Suppressor macrophage treated with lipopolysaccharide for 1 hour (primary cell): ENCODE data around the gene ZNF804B.

Experiments used
- DNase-seq, 3 donors: peaks; one replicate each; pipeline ENCODE4 v3.0.0-alpha.2; 2020 to 2022

Gene ZNF804B

DNA sequence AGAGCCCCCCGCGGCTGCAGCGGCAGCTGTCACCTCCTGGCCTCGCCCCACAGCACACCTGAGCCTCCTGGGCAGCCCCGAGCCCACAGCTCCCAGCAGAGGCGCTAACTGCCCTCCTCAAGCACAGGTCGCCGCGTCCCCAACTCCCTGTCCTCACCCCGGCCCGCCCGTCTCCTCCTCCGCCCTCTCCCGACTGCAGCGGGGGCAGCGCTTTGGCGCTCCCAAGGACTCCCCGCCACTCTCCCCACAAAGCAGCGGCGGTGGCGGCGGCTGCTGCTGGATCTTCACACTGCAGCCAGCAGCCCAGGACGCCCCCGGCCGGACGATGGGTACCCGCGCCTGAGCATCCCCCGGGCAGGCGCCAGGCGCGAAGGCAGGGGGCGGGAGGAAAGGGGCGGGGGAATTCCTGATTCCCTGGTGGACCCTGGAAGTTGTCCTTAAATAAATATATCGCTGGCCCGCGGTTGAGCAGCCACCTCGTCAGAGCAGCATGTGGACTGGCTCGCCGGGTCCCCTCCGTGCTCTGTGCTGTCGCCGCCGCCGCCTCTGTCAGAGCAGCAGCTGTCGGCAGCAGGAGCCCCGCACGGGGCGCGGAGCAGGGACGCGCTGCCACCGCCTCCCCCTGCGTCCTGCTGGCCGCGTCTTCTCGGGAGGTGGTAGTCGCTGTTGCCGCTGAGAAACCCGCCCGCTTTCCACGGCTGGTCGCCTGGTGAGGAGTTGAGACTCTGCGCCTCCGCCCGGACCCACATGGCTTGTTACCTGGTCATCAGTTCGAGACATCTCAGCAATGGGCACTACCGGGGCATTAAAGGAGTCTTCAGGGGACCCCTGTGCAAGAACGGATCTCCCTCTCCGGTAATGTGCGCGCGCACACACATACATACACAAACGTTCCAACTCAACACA is at the start of gene ZNF804B:
Gene ZNF804B (plus strand): TSS at position 471 of the 906 bp plus-strand sequence. CDS start 277 bp downstream, at position 748.
- no peak for DNase-seq

DNA sequence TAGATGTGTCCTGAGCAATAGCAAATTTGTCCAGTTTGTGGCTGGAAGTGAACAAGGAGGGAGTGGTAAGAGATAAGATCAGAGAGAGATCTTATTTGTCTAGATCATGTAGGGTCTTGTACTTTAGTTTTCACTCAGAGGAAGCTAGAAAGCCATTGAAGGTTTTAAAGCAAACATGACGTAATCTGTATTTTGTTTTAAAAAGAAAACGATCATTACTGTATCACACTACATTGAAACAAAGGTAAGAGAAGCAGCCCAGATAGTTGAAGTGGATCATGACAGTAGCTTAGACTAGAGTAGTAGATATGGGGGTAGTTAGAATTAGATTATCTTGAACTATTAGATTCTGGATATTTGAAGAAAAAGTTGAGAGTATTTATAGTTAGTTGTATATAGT is 23.6 kb upstream of the ZNF804B start:
- DNase-seq = no peak

DNA sequence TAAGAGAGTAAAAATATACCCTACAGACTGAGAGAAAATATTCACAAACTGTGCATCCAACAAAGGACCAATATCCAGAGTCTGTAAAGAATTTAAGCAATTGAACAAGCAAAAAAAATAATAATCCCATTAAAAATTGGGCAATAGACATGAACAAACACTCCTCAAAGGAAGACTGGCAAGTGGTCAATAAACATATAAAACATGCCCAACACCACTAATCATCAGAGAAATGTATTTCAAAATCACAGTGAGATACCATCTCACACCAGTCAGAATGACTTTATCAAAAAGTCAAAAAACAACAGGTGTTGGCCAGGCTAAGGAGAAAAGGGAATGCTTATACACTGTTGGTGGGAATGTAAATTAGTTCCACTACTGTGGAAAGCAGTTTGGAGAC is 21.9 kb upstream of the ZNF804B start:
- DNase-seq = no peak

- no peak for DNase-seq
Observed at GRCh38 chr7:88746126-88746525, 13.4 kb upstream of the ZNF804B start.

DNA sequence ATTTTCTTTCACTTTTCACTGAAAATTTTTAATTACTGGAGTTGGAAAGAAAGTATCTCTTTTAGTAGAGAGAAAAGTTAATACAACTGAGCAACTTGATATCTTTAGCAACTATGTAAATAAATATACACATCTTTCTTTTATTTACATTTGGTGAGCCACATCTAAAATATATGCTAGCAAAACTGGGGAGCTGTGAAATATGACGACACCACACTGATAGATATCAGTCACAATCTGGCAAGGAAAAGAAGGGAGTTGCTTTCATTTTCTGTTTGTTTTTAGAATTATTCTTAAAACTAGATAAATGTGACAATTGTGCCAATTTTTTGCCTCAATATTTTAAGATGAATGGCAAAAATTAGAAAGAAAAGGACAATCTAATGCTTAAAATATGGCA is 2.7 kb upstream of the ZNF804B start:
- DNase-seq = no peak

- no peak for DNase-seq
Observed at GRCh38 chr7:88757371-88757770, 2.1 kb upstream of the ZNF804B start.

- DNase-seq = no peak
Observed at GRCh38 chr7:88758381-88759229, 895 bp upstream of the ZNF804B start.

DNA sequence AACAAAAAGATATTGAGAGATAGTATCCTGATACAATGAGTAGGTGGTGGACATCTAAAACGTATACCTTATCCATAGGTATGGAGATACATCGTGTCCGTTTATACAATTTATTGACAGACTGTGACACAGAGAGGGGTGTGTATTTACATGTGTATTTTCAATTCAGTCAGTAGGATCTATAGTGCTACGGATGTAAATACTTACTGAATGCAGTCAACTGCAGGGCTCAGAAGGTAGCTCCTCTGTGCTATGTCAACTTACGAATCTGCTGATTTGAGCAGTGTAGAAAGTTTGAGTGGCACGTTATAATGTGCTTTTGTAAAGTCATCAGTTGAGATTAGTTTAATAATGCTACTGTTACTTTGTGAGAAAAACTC is 626 bp downstream of the ZNF804B start:
- DNase-seq = no peak

- DNase-seq = no peak
Observed at GRCh38 chr7:88761779-88762178, 2.3 kb downstream of the ZNF804B start.

- no peak for DNase-seq
Observed at GRCh38 chr7:88771417-88771816, 11.9 kb downstream of the ZNF804B start.

- DNase-seq = no peak
Observed at GRCh38 chr7:88772776-88773175, 13.3 kb downstream of the ZNF804B start.

- DNase-seq = no peak
Observed at GRCh38 chr7:88775838-88776237, 16.3 kb downstream of the ZNF804B start.

DNA sequence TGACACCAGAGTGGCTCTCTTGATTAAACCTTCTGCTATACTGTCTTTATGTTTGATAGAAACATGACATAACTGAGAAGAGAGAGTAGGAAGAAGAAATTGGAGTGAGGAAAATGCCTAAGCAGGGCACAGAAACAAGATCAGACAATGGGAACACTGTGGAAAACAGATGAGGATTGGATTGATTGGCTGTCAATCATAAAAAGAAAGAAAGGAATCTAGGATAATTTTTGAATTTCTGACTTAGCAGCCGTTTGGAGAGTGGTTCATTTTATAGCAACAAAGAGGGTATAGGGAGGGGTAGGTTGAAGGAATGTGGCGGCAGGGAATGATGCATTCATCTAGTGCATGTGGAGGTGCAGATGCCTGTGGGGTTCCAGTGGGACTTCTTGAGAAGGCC is 28.3 kb downstream of the ZNF804B start:
- DNase-seq = no peak

DNA sequence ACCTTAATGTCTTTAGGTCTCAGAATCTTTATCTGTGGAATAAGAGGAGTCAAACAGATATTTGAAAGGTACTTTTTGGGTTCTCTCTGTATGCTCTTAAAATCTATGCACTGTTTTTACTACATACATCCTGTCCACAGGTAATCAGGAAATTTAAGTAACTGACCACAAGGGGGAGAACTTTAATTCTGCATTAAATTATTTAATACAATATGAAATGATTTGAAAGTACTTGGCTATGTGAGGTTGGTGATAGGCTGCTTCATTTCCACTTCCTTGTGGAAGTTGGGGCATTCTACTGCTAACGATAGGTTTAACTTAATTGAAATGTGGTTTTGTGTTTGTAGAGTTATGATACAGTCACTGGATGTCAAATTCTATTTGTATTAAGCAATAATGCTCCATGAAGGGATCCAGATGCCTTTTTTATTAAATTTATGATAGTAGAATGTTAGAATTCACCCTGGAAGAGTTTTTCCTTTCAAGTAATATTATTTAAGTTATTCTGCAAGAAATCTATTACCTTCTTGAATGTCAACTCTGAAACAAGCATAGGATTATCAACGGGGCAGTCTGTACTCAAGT is 30.1 kb downstream of the ZNF804B start:
- peak; percentile 6 to 31 (median 21) for DNase-seq

DNA sequence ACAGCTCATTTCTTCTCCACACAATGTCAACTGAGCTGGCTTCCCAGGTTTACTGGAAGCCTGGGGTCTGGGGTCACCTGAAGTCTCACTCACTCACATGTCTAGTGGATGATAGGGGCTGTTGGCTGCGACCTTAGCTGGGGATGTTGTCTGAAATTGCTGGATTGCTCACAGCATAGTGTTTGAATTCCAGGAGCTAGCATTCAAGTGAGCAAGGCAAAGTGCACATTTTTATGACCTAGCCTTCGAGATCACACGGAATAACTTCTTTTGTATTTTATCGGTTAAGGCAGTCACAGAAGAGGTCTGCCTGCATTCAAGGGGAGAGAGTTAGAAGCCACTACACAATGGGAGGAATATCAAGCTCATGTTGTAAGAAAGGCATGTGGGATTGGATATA is 32.4 kb downstream of the ZNF804B start:
- DNase-seq = no peak

DNA sequence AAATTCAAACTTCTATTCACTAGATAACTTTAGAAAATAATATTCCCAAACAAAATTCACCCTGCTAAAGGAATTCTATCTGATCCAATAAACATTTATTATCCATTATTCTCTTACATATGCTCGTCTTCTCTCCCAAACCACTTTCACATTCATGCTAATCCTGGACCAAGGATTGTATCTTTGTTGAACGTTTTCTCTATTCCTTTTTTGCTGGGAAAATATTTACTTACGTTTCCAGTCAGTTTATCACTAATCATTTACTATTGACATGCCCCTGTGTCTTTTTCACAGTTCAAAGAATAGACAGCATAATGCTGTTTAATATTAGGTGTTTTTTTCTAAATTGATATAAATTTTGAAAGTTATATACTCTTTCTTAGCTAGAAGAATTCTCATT is 32.9 kb downstream of the ZNF804B start:
- DNase-seq = no peak

DNA sequence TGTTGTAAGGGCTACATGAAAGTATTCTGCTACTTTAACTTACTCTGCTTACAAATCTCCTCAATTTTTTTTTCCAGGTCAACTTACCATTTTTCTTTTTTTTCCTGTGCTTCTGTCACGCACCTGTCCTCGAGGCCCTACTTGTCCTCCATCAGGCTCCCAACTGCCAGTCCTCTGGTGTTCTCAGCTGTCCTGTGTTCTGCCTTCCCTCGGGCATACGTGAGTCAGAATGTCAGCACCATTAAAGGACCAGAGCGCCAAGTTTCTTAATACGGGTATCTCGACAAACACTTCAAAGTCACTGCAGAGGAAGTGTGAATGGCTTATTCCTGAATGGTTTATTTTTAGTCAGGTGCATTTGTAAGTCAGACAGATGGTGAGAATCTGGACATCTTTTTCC is 36.1 kb downstream of the ZNF804B start, which contains the start of gene TEX47:
Gene TEX47 (minus strand): TSS at position 185 of the 400 bp plus-strand sequence. CDS start 795 bp downstream, outside the sequence.
- no peak for DNase-seq

GRCh38 chr7:88801046-88801445 is 41.5 kb downstream of the ZNF804B start:
- DNase-seq = no peak

GRCh38 chr7:88806280-88807037 is 47.0 kb downstream of the ZNF804B start:
- DNase-seq = no peak

GRCh38 chr7:88818552-88818951 is 59.1 kb downstream of the ZNF804B start:
- DNase-seq = no peak

DNA sequence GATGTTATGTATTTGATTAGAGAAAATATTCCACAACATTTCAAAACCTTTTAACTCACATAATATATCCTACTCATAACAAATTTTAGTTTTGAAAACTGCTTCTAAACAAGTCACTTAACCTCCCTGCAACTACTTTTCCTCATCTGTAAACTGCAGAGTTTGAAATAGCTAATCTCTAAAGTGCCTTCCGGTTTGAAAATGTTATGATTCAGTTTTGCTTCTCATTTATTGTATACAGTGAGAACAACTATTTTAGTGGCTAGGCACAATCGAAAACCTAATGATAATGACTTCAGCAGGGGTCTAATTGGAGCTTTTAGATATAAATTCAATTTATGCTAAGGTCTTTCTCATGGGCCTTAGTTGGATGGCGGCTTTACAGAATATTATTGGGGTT is 66.7 kb downstream of the ZNF804B start:
- DNase-seq = no peak

GRCh38 chr7:88835147-88835728 is 75.7 kb downstream of the ZNF804B start:
- DNase-seq = peak; percentile 39 to 49 (median 42)
